ENCODE results near the gene MICU2. TPM values are rescaled to one million over a fixed set of nuclear protein-coding genes. Genes with fewer than 3 reads are reported as not detected.

The MICU2 gene
- total RNA-seq, 2 donors from 2014 or later, result 21.5 to 47.2 TPM

GRCh38 chr13:21546372-21546771, 57.6 kb downstream of the MICU2 start:
- TF ChIP-seq CTCF (IDR thresholded peaks at IDR 0.05), result no peak
- no peaks in the 10 kb centered on the region for H3K9me3 ChIP-seq
- no peak overlapping the region for H3K27ac ChIP-seq
- DNase-seq (ENCODE audit: low spot score) (no peak), ATAC-seq (ENCODE audit: insufficient number of reproducible peaks, low FRiP score, low read depth) (no peak)
- H3K4me1 ChIP-seq (ENCODE audit: control insufficient read depth in 1 of 2, low read depth in 2 of 2), result peaks cover 0 to 8% of the 10 kb centered on the region in 2 donors
- no peaks in the 10 kb centered on the region for H3K36me3 ChIP-seq
- H3K4me3 ChIP-seq, result no peak overlapping the region
- H3K27me3 ChIP-seq (replicated peaks; ENCODE audit: insufficient read depth), result no peaks in the 10 kb centered on the region

GRCh38 chr13:21544515-21544914, 59.5 kb downstream of the MICU2 start:
- peaks cover 0 to 8% of the 10 kb centered on the region in 2 donors for H3K4me1 ChIP-seq (ENCODE audit: control insufficient read depth in 1 of 2, low read depth in 2 of 2)
- no peak for DNase-seq (ENCODE audit: low spot score)
- H3K27ac ChIP-seq, result no peak overlapping the region
- no peak for TF ChIP-seq CTCF (IDR thresholded peaks at IDR 0.05)
- H3K9me3 ChIP-seq, result no peaks in the 10 kb centered on the region
- H3K36me3 ChIP-seq, result no peaks in the 10 kb centered on the region
- no peaks in the 10 kb centered on the region for H3K27me3 ChIP-seq (replicated peaks; ENCODE audit: insufficient read depth)
- ATAC-seq (ENCODE audit: insufficient number of reproducible peaks, low FRiP score, low read depth), result no peak
- H3K4me3 ChIP-seq, result no peak overlapping the region

- Histone ChIP-seq H3K4me1 (ENCODE audit: control insufficient read depth in 1 of 2, low read depth in 2 of 2) (peaks cover 0 to 8% of the 10 kb centered on the region in 2 donors), H3K36me3 (no peaks in the 10 kb centered on the region), H3K27ac (no peak overlapping the region), H3K9me3 (no peaks in the 10 kb centered on the region), H3K27me3 (replicated peaks; ENCODE audit: insufficient read depth) (no peaks in the 10 kb centered on the region), H3K4me3 (no peak overlapping the region)
- DNase-seq (ENCODE audit: low spot score) (no peak), ATAC-seq (ENCODE audit: insufficient number of reproducible peaks, low FRiP score, low read depth) (no peak)
- TF ChIP-seq CTCF (IDR thresholded peaks at IDR 0.05), result no peak
Measured at GRCh38 chr13:21542563-21542962, 61.4 kb downstream of the MICU2 start.

- ATAC-seq (ENCODE audit: insufficient number of reproducible peaks, low FRiP score, low read depth), result no peak
Measured at GRCh38 chr13:21541980-21542379, 62.0 kb downstream of the MICU2 start.

GRCh38 chr13:21541271-21541670, 62.7 kb downstream of the MICU2 start:
- no peak for ATAC-seq (ENCODE audit: insufficient number of reproducible peaks, low FRiP score, low read depth)
- no peak for TF ChIP-seq CTCF (IDR thresholded peaks at IDR 0.05)

More at GRCh38 chr13:21541980-21542379, 62.0 kb downstream of the MICU2 start:
- Histone ChIP-seq H3K27ac (no peak overlapping the region), H3K4me1 (ENCODE audit: control insufficient read depth in 1 of 2, low read depth in 2 of 2) (peaks cover 0 to 8% of the 10 kb centered on the region in 2 donors), H3K4me3 (no peak overlapping the region), H3K9me3 (no peaks in the 10 kb centered on the region), H3K36me3 (no peaks in the 10 kb centered on the region), H3K27me3 (replicated peaks; ENCODE audit: insufficient read depth) (no peaks in the 10 kb centered on the region)
- DNase-seq (ENCODE audit: low spot score), result no peak
- TF ChIP-seq CTCF (IDR thresholded peaks at IDR 0.05), result no peak

More at GRCh38 chr13:21541271-21541670, 62.7 kb downstream of the MICU2 start:
- H3K4me1 ChIP-seq (ENCODE audit: control insufficient read depth in 1 of 2, low read depth in 2 of 2), result peaks cover 0 to 8% of the 10 kb centered on the region in 2 donors
- DNase-seq (ENCODE audit: low spot score), result no peak
- no peaks in the 10 kb centered on the region for H3K36me3 ChIP-seq
- no peak overlapping the region for H3K27ac ChIP-seq
- H3K9me3 ChIP-seq, result no peaks in the 10 kb centered on the region
- H3K27me3 ChIP-seq (replicated peaks; ENCODE audit: insufficient read depth), result no peaks in the 10 kb centered on the region
- H3K4me3 ChIP-seq, result no peak overlapping the region
